Measurements from ENCODE around the gene ASTN2.

DNA sequence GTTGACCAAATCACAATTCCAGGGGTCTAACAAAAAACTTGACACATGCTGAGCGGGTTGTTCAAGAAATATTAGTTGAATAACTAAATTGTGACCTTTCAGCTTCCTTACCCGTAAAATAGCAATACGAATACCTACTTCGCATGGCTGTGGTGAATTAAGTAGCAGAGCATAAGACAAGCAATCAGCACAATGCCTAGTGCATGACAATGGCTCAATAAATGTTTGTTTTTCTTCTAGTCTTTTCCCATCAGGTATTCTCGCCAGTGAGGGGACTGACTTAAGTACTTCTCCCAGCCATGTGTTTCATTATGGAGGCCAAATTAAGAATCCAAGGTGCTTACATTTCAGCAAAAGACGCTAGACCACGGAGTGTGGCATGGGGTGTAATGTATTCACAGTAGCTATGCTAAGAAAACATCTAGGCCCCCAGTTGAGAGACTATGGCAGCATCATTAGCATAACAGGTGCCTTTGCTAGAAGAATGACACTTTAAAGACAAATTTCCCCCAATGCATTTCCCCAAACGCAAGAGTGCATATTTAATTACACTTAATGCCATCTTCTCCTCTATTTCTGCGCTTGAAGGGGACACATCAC, 145.9 kb downstream of the ASTN2 start:
- TF ChIP-seq YY1 (IDR thresholded peaks at IDR 0.05; ENCODE audit: insufficient read depth, insufficient read length) (no peak), ZNF274 (IDR thresholded peaks at IDR 0.05; ENCODE audit: low read depth, low read length) (no peak), SUZ12 (IDR thresholded peaks at IDR 0.05; ENCODE audit: extremely low read depth, insufficient read depth, insufficient read length) (no peak)

Measured in NT2/D1 (cell line).